GM18499 (cell line): ENCODE data around the gene MAIP1.
"Not testable (repeated sequence)": the region's sequence is repeated elsewhere in the genome, so short reads cannot be mapped to it uniquely, and the experiment has no call there.

Experiments
- ATAC-seq: cut with Tn5 transposase; IDR thresholded peaks from one replicate; pipeline ENCODE4 v1.9.1; 2021; ENCODE audit warnings: moderate number of reproducible peaks; ENCODE audit not compliant: insufficient read depth, unreplicated experiment

MAIP1 gene

DNA sequence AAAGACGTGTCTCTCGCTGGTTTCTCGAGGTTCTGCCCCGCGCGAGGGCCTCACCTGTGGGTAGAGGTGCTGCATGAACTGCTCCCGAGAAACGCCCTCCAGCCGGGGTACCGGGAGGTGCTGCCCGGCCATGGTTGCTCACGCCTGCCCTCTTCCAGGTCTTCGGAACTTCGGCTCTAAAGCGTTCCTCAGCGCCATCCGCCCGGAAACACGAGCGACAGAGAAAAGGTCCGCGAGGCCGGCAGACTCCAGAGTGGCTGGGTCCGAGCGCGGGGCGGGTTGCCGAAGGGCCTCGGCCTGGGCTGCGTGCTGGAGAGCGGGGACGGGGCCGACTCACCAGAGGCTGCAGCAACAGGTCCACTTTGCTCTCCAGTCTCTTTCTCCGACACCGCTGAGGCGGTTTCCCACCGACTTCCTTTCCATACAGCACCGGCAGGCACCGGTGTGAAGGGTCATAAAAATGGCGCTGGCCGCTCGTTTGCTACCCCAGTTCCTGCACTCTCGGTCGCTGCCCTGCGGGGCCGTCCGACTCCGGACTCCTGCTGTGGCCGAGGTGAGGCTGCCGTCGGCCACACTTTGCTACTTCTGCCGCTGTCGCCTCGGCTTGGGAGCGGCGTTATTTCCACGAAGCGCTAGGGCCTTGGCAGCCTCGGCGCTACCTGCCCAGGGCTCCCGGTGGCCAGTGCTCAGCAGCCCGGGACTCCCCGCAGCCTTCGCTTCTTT, at the start of gene MAIP1, which contains the start of gene TYW5:
TSS of gene MAIP1 (plus strand) at position 244 of the 723 bp plus-strand sequence. CDS start at position 461, 217 bp downstream.
TSS of gene TYW5 (minus strand) at position 153 of the 723 bp plus-strand sequence. CDS start at position 132, 21 bp downstream.
- ATAC-seq = peak; percentile 74

DNA sequence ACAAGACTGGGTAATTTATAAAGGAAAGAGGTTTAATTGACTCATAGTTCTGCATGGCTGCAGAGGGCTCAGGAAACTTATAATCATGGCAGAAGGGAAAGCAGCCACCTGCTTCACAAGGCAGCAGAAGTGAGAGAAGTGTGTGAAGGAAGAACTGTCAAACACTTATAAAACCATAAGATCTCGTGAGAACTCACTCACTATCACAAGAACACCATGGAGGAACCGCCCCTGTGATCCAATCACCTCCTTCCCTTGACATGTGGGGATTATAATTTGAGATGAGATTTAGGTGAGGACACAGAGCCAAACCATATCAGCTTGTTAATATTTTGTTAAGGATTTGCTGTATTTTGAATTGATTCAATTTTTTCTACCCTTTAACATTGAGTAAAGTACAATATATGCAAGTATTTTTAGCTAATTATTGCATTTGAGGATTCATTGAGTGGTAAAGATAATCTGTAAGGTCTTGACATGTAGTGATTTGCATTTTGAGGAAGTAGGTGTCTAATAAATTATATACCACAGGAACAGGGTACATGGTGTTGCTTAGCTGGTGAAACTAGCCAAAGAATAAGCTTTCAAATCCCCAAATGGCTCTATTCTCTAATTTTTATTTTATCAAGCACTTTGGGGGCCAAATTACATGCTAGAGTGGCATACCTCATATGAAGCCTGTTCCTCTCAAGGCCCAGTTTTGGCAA, 48.2 kb upstream of the MAIP1 start:
- ATAC-seq = no peak

- ATAC-seq = no peak
These were observed 44.9 kb upstream of the MAIP1 start for GRCh38 chr2:199910338-199911051.

DNA sequence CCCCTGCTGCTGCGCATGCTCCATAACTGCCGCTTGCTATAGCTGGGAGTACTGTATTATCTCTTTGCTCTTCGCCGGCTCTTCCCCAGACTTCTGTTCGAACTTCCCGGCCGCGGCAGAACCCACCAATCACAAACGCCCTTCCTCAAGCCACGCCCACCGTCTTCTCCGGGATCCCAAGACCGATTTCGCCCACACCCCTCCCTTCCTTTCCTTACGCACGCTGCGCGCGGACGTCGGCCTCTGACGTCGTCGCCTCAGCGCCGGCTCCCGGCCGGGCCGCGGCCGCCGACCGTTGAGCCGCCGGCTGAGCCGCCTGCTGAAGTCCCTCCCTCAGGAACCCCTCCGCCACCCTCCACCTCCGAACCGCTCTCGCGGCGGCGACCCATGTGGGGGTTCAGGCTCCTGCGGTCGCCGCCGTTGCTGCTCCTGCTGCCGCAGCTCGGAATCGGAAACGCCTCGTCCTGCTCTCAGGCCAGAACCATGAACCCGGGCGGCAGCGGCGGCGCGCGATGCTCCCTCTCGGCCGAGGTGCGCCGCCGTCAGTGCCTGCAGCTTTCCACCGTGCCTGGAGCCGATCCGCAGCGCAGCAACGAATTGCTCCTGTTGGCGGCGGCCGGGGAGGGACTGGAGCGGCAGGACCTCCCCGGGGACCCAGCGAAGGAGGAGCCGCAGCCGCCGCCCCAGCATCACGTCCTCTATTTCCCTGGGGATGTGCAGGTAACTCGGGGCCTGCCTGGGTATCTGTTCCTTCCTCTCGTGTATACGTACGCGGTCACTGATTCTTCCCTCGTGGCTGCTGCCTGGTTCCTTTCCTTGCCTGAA, 44.1 kb upstream of the MAIP1 start, which contains the start of gene C2orf69:
TSS of gene C2orf69 (plus strand) at position 242 of the 825 bp plus-strand sequence. CDS start at position 388, 146 bp downstream.
- peak; percentile 82 for ATAC-seq

DNA sequence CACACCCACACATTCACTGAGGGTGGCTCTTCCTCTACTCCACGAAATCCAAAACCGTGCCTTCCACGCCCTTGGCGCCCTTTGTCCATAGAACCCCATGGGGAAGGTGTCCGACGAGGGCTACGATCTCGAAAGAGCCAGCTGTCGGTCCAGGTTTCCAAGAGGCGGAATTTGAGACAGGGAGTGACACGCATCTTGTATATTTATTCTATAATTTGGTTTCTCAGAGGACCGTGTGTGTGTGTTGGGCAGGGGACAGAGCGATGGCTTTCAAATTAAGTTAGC, 43.6 kb upstream of the MAIP1 start:
- ATAC-seq = no peak

DNA sequence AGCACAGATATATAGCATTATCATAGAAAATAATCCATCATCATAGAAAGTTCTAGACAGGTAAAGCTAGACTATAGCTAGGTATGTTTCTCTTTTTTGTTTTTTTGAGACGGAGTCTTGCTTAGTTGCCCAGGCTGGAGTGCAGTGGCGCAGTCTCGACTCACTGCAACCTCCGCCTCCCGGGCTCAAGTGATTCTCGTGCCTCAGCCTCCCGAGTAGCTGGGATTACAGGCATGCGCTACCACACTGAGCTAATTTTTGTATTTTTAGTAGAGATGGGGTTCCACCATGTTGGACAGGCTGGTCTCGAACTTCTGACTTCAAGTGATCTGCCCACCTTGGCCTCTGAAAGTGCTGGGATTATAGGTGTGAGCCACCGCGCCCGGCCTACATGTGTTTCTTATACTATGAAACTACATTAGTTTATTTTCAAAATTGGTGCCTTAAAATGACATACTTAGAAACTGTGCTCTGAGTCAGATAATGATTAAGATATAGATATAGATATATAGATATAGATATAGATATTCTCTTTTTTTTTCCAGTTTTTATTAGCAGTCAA, 42.7 kb upstream of the MAIP1 start:
- not testable (repeated sequence) for ATAC-seq

GRCh38 chr2:199914372-199914958, 40.9 kb upstream of the MAIP1 start:
- no peak for ATAC-seq

DNA sequence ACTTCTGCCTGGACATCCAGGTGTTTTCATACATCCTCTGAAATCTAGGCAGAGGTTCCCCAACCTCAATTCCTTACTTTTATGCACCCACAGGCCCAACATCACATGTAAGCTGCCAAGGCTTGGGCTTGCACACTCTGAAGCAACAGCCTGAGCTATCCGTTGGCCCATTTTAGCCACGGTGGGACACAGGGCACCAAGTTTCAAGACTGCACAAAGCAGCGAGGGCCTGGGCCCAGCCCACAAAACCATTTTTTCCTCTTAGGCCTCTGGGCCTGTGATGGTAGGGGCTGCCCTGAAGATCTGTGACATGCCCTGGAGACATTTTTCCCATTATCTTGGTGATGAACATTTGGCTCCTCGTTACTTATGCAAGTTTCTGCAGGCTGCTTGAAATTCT, 38.4 kb upstream of the MAIP1 start:
- ATAC-seq = no peak

DNA sequence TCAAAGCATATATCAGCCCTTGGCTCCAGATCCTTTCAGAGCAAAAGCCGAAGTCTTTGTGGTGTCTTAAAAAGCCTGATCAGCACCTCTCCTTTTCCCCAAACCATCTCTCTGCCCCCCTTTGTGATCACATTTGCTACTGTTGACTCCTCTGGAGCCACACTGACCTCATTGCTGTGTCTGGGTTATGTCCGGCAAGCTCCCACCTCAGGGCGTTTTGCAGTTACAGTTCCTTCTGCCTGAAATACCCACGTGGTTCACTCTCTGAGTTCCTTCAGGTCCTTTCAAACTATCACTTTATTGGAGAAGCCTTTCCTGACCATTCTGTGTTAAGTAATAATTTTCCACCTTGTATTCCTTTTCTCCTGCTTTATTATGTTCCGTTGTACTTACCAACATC, 32.5 kb upstream of the MAIP1 start:
- no peak for ATAC-seq

GRCh38 chr2:199923924-199924323, 31.5 kb upstream of the MAIP1 start:
- no peak for ATAC-seq

DNA sequence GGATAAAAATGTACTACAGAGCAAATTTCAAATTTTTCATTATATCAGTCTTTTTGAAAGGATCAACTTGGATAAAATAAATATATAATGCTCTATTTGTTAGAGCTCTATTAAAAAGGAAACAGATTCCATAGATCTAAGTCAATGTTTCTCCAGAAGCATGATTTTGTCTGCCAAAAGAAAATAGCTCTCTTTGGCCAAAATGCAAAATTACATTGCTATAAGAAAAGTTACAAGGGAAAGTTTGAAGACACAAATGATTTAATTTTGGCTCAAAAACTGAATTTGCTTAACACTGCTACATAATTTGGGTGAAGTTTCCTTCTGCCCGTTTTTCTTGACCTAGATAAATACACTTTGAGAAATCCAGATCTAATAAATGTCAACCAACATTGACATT, 28.6 kb upstream of the MAIP1 start:
- no peak for ATAC-seq

- ATAC-seq = no peak
These were observed 27.2 kb upstream of the MAIP1 start for GRCh38 chr2:199928226-199928625.

DNA sequence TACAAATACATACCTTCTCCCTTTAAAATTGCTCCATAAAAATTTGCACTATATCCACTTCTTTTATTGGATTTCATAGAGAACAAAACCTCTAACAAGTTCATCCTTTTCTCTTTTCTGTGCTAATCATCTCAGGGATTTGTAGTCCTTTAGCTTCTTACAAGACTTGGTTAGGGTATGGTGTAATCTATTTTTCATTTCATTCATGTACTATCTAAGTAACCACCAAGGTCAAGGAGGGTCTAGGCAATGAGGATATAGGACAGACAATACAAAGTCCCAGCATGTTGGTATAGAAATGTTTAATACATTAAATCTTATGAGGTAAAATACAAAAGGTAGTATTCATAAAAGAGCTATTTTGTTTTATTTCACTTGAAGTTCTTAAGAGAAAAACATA, 26.8 kb upstream of the MAIP1 start:
- ATAC-seq = no peak

GRCh38 chr2:199929262-199929661, 26.1 kb upstream of the MAIP1 start:
- no peak for ATAC-seq

DNA sequence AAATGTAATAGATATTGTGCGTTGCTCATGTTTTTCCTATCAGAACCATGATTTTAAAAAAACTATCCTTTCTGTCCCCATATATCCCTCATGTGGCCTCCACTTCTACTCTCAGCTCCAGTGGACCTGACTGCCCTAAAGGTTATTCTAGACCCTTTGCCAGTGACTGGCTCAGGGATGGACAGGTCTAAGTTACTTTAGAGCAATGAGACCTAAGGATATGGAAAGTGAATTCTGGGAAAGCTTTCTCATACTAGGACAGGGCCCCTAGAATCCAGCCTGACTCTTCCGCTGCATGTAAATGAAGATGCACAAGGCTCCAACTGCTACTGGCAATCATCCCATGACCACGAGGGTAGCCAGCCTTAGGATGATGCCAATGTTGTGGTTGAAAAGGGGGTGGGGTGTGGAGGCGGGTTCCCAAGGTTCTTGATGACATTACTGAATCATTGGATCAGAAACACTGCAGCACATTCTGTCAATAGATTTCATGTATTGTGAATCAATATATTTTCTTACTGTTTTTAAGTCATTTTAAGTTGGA, 23.0 kb upstream of the MAIP1 start:
- ATAC-seq = no peak

- ATAC-seq = no peak
These were observed 21.9 kb upstream of the MAIP1 start for GRCh38 chr2:199933466-199933865.

- no peak for ATAC-seq
These were observed 18.8 kb upstream of the MAIP1 start for GRCh38 chr2:199936554-199936953.

GRCh38 chr2:199940373-199940772, 15.0 kb upstream of the MAIP1 start:
- ATAC-seq = no peak

DNA sequence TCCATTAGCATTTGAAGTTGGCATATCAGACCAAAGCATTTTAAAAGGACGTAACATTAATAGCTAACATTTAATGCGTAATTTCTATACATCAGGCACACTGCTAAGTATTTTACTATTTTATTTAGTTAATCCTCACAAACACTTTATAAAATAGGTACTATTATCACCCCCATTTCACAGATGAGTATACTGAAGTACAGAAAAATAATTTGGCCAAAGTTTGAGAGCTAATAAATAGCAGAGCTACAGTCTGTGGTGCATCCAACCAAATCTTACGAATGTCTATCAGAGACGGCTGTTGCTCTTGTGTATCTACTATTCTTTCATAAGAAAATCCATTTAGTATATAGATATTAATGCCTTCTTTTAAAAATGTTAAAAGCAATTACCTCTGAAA, 12.0 kb upstream of the MAIP1 start:
- ATAC-seq = no peak
